ENCODE measurements around the gene B4GALT6.

B4GALT6 gene

GRCh38 chr18:31679791-31680432, 4.5 kb downstream of the B4GALT6 start:
- Histone ChIP-seq H3K4me1 (ENCODE audit: control insufficient read depth, low read length) (peaks cover 25% of the 10 kb centered on the region), H4K20me1 (ENCODE audit: control insufficient read depth, insufficient read depth, low read depth, low read length) (no peaks in the 10 kb centered on the region)
- TF ChIP-seq EZH2phosphoT487 (IDR thresholded peaks at IDR 0.05; ENCODE audit: borderline replicate concordance, low read length) (no peak), CTCF (IDR thresholded peaks at IDR 0.05; ENCODE audit: low read depth, low read length, poor library complexity, severe bottlenecking) (no peak)

GRCh38 chr18:31679133-31679742, 5.1 kb downstream of the B4GALT6 start:
- Histone ChIP-seq H3K9me2 (replicated peaks; ENCODE audit: control insufficient read depth, low read length) (no peaks in the 10 kb centered on the region), H3K4me1 (ENCODE audit: control insufficient read depth, low read length) (peaks cover 25% of the 10 kb centered on the region), H3K36me3 (ENCODE audit: control insufficient read depth, low read length) (no peaks in the 10 kb centered on the region), H3K79me2 (ENCODE audit: control insufficient read depth, low read length) (peaks cover 83% of the 10 kb centered on the region), H3F3A (ENCODE audit: control insufficient read depth, insufficient read depth) (0 out of 2 replicates have a peak, but pooled peaks cover 5% of the 10 kb centered on the region), H3K27ac (ENCODE audit: low read depth, low read length) (no peak overlapping the region), H3K9me3 (ENCODE audit: control insufficient read depth, insufficient read depth, low read length) (no peaks in the 10 kb centered on the region), H3K27me3 (ENCODE audit: control insufficient read depth, low read length) (peaks cover 3% of the 10 kb centered on the region; the same call in 1 of the 2 replicates), H3K4me2 (ENCODE audit: low read length) (no peak overlapping the region), H4K20me1 (ENCODE audit: control insufficient read depth, insufficient read depth, low read depth, low read length) (no peaks in the 10 kb centered on the region), H3K4me3 (ENCODE audit: low read length) (no peak overlapping the region)
- no peak for TF ChIP-seq EZH2phosphoT487 (IDR thresholded peaks at IDR 0.05; ENCODE audit: borderline replicate concordance, low read length)
- no peak for TF ChIP-seq CTCF (IDR thresholded peaks at IDR 0.05; ENCODE audit: low read depth, low read length, poor library complexity, severe bottlenecking)

More at GRCh38 chr18:31679791-31680432, 4.5 kb downstream of the B4GALT6 start:
- Histone ChIP-seq H3K79me2 (ENCODE audit: control insufficient read depth, low read length) (peaks cover 84% of the 10 kb centered on the region), H3K27ac (ENCODE audit: low read depth, low read length) (no peak overlapping the region), H3K4me3 (ENCODE audit: low read length) (no peak overlapping the region), H3K27me3 (ENCODE audit: control insufficient read depth, low read length) (peaks cover 3% of the 10 kb centered on the region; the same call in 1 of the 2 replicates), H3K9me3 (ENCODE audit: control insufficient read depth, insufficient read depth, low read length) (no peaks in the 10 kb centered on the region), H3F3A (ENCODE audit: control insufficient read depth, insufficient read depth) (0 out of 2 replicates have a peak, but pooled peaks cover 5% of the 10 kb centered on the region), H3K36me3 (ENCODE audit: control insufficient read depth, low read length) (no peaks in the 10 kb centered on the region), H3K9me2 (replicated peaks; ENCODE audit: control insufficient read depth, low read length) (no peaks in the 10 kb centered on the region), H3K4me2 (ENCODE audit: low read length) (no peak overlapping the region)

GRCh38 chr18:31678425-31678824, 6.0 kb downstream of the B4GALT6 start:
- H3K9me3 ChIP-seq (ENCODE audit: control insufficient read depth, insufficient read depth, low read length): no peaks in the 10 kb centered on the region
- H3K4me2 ChIP-seq (ENCODE audit: low read length): no peak overlapping the region
- TF ChIP-seq EZH2phosphoT487 (IDR thresholded peaks at IDR 0.05; ENCODE audit: borderline replicate concordance, low read length): no peak
- no peak overlapping the region for H3K4me3 ChIP-seq (ENCODE audit: low read length)
- no peaks in the 10 kb centered on the region for H3K27me3 ChIP-seq (ENCODE audit: control insufficient read depth, low read length)
- H3K79me2 ChIP-seq (ENCODE audit: control insufficient read depth, low read length): peaks cover 83% of the 10 kb centered on the region
- H3K4me1 ChIP-seq (ENCODE audit: control insufficient read depth, low read length): peaks cover 22% of the 10 kb centered on the region
- no peaks in the 10 kb centered on the region for H3K9me2 ChIP-seq (replicated peaks; ENCODE audit: control insufficient read depth, low read length)
- no peak overlapping the region for H3K27ac ChIP-seq (ENCODE audit: low read depth, low read length)
- no peaks in the 10 kb centered on the region for H3K36me3 ChIP-seq (ENCODE audit: control insufficient read depth, low read length)
- 0 out of 2 replicates have a peak, but pooled peaks cover 5% of the 10 kb centered on the region for H3F3A ChIP-seq (ENCODE audit: control insufficient read depth, insufficient read depth)
- no peaks in the 10 kb centered on the region for H4K20me1 ChIP-seq (ENCODE audit: control insufficient read depth, insufficient read depth, low read depth, low read length)

DNA sequence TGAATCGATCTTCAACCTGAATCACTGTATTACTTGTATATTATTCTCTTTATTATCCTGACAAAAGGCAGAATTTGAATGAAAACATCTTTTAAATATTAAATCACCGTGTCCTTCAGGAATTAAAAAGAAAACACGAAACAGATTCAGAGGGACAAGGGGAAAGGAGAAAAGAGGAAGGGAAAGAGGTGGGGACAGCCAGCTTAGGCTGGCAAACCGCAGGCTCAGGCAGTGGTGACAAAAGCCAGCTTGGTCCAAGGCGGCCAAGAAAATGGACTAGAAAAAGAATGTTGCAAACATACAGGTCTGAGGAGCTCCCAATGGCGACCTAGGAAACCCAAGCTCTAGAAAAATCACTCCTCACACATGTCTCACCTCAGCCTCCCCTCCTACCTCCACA, 6.8 kb downstream of the B4GALT6 start:
- H3K4me2 ChIP-seq (ENCODE audit: low read length): no peak overlapping the region
- H3K27ac ChIP-seq (ENCODE audit: low read depth, low read length): no peak overlapping the region
- H3K27me3 ChIP-seq (ENCODE audit: control insufficient read depth, low read length): no peaks in the 10 kb centered on the region
- TF ChIP-seq CTCF (IDR thresholded peaks at IDR 0.05; ENCODE audit: low read depth, low read length, poor library complexity, severe bottlenecking): no peak
- TF ChIP-seq EZH2phosphoT487 (IDR thresholded peaks at IDR 0.05; ENCODE audit: borderline replicate concordance, low read length): no peak
- no peaks in the 10 kb centered on the region for H3K9me3 ChIP-seq (ENCODE audit: control insufficient read depth, insufficient read depth, low read length)
- H3K4me1 ChIP-seq (ENCODE audit: control insufficient read depth, low read length): peaks cover 18% of the 10 kb centered on the region
- H3K4me3 ChIP-seq (ENCODE audit: low read length): no peak overlapping the region
- no peaks in the 10 kb centered on the region for H4K20me1 ChIP-seq (ENCODE audit: control insufficient read depth, insufficient read depth, low read depth, low read length)
- 0 out of 2 replicates have a peak, but pooled peaks cover 4% of the 10 kb centered on the region for H3F3A ChIP-seq (ENCODE audit: control insufficient read depth, insufficient read depth)
- H3K36me3 ChIP-seq (ENCODE audit: control insufficient read depth, low read length): no peaks in the 10 kb centered on the region
- H3K79me2 ChIP-seq (ENCODE audit: control insufficient read depth, low read length): peaks cover 84% of the 10 kb centered on the region
- H3K9me2 ChIP-seq (replicated peaks; ENCODE audit: control insufficient read depth, low read length): no peaks in the 10 kb centered on the region
